Measurements from ENCODE around the gene GRID1. TPM values are rescaled to one million over a fixed set of nuclear protein-coding genes. Genes with fewer than 3 reads are reported as not detected.

The GRID1 gene
- polyA plus RNA-seq, 1 of the 3 experiments (the other 2 are of a cell fraction), result 0.13 TPM

DNA sequence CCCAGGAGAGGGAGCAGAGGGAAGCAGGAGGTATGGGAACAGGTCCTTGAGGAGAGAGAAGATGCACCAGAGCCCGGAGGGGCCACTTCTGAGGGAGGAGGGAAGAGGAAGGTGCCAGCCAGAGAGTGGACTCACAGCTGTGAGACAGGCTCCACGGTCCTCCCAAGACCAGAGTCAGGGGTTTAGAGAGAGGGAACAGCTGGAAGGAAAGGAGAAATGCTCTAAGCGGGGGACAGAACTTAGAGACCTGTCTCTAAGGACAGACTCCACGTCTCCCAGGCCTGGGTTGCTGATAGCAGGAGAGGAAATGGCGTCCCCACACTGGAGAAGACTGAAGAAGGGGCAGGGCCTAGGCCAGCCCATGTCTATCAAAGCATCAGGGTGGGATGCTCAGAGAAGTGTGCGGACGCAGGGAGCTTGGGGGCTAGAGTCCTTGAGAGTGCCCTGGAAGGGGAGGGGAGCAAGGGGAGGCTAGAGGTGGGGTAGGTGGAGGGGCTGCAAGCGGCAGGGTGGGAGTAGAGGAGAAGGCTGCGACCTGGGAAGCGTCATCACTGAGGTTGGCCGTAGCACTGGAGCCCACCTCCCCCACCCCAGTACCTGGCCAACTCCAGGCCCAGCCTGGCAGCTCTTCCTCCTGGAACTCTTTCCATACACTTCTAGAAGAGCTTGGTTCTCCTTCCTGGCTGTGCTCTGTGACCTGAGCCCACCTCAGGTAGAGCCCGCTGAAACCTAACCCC is 25.6 kb upstream of the GRID1 start (continued):
- TF ChIP-seq RXRA (IDR thresholded peaks at IDR 0.05; ENCODE audit: borderline replicate concordance, low read depth), result no peak
- no peak for TF ChIP-seq SMC3 (IDR thresholded peaks at IDR 0.05; ENCODE audit: low read depth, low read length)

DNA sequence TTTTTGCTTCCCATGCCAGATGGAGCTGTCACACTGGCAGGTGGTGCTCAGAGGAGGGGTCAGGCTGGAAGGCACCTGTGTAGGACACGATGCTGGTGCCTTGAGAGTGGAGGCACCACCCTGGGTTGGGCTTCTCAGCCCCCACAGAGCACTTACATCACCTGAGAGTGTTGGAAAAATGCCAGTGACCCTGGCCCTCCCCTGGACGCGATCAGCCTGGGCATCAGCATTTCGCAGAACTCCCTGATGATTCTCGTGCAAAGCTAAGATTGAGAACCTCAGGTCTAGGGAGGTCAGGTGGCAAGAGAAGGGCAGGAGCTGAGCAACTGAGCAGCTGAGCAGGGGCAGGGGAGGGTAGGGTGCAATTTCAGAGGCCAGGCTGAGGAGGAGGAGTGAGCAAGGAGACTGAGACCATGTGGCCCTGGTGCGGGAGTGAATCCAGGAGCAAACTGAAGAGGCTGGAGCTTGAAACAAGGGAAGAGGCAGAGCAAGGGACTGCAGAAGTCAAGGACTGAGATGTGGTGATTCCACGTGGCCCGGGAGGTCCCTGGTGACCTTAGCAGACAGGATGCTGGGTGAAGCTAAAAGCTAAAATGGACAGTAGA is 24.7 kb upstream of the GRID1 start:
- ChIA-PET POLR2A (no interaction called here), CTCF (interaction anchor here (0.5 to 3.2 kb wide), 5 partner anchors 9 to 394 kb away, joined by 3 to 12 read pairs (median 7); no protein-coding TSS in a partner anchor)
- 78% methylated on average over 8 of the region's 8 CpGs for WGBS (ENCODE audit: low lambda C conversion rate)

DNA sequence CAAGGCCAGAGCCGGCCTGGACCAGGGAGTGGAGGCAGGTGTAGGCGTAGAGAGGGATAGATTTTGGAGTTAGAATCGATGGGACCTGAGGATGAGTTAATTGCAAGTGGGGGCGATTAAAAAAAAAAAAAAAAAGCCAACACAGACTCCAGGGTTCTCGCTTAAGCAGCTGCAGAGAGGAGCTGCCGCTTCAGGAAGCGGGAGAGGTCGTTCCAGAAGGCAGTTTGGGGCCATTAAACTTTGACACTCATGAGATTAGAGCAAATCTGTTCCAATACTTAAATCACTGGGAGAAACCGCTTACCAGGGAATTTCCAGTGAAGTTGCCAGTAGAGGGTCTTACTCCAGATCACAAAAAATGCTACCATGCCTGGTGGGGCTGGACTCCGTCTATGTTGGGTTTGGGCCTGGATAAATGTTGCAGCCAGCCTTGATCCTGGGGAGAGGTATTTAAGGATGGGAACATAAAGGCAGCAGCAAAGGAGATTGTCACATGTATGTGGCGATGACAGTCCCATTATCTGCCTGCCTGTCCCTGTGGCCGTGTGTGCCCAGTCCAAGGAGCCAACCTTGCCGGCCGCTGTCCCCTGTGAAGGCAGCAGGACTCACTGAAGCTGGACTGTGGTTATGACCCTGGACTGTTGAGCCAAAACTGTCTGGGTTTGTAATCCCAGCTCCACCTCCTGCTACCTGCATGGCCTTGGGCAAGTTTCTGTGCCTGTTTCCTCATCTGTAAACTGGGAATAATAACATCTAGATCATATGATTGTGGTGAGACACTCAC is 23.9 kb upstream of the GRID1 start:
- H3K9me2 ChIP-seq, result no peaks in the 10 kb centered on the region
- POLR2A ChIA-PET, result no interaction called here
- no peaks in the 10 kb centered on the region for H4K20me1 ChIP-seq (ENCODE audit: insufficient read depth)
- no peaks in the 10 kb centered on the region for H3K36me3 ChIP-seq (replicated peaks in 1 of 2; ENCODE audit: control insufficient read depth in 1 of 2, insufficient read depth in 2 of 2, low read length in 1 of 2)
- no peaks in the 10 kb centered on the region for H3K79me2 ChIP-seq (ENCODE audit: insufficient read depth)
- H3K4me1 ChIP-seq (ENCODE audit: control insufficient read depth in 1 of 2, insufficient read depth in 2 of 2, low read depth in 1 of 2, low read length in 1 of 2), result no peaks in the 10 kb centered on the region
- WGBS (ENCODE audit: low lambda C conversion rate), result 65% methylated on average over 12 of the region's 14 CpGs
- DNase-seq, result no peak
- H3K27ac ChIP-seq (ENCODE audit: low read depth in 2 of 2, low read length in 1 of 2), result no peak overlapping the region
- no peak overlapping the region for H3K9ac ChIP-seq
- CTCF ChIA-PET, result interaction anchor here (0.6 to 3.2 kb wide), 4 partner anchors 10 to 195 kb away, joined by 3 to 12 read pairs (median 8); no protein-coding TSS in a partner anchor
- no peaks in the 10 kb centered on the region for H3K9me3 ChIP-seq
- H3K4me2 ChIP-seq, result no peak overlapping the region
- H3K4me3 ChIP-seq (ENCODE audit: low read depth in 2 of 2, low read length in 1 of 2), result no peak overlapping the region
- H3K27me3 ChIP-seq (ENCODE audit: insufficient read depth), result no peaks in the 10 kb centered on the region
- H3F3A ChIP-seq (replicated peaks; ENCODE audit: insufficient read depth), result no peaks in the 10 kb centered on the region
- no peak overlapping the region for H2AFZ ChIP-seq (ENCODE audit: low read depth)
- TF ChIP-seq, protein P1, sequence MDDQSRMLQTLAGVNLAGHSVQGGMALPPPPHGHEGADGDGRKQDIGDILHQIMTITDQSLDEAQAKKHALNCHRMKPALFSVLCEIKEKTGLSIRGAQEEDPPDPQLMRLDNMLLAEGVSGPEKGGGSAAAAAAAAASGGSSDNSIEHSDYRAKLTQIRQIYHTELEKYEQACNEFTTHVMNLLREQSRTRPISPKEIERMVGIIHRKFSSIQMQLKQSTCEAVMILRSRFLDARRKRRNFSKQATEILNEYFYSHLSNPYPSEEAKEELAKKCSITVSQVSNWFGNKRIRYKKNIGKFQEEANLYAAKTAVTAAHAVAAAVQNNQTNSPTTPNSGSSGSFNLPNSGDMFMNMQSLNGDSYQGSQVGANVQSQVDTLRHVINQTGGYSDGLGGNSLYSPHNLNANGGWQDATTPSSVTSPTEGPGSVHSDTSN (IDR thresholded peaks at IDR 0.05), result no peak
- TF ChIP-seq FOXJ3 (CRISPR knock-in tag; IDR thresholded peaks at IDR 0.05) (no peak), YY1 (IDR thresholded peaks at IDR 0.05; ENCODE audit: low read depth) (no peak), RAD21 (IDR thresholded peaks at IDR 0.05; ENCODE audit: low read length) (no peak), RFX5 (IDR thresholded peaks at IDR 0.05; ENCODE audit: low read length) (no peak), CHD2 (IDR thresholded peaks at IDR 0.05; ENCODE audit: low read length, partially characterized antibody) (no peak), FOXM1 (IDR thresholded peaks at IDR 0.05; ENCODE audit: low read depth) (no peak), FOSL2 (IDR thresholded peaks at IDR 0.05; ENCODE audit: borderline replicate concordance, low read depth) (no peak), ELF1 (IDR thresholded peaks at IDR 0.05) (no peak), RCOR1 (IDR thresholded peaks at IDR 0.05; ENCODE audit: low read length) (no peak), EZH2phosphoT487 (IDR thresholded peaks at IDR 0.05; ENCODE audit: borderline replicate concordance, low read depth) (no peak)
- TF ChIP-seq, protein P2, sequence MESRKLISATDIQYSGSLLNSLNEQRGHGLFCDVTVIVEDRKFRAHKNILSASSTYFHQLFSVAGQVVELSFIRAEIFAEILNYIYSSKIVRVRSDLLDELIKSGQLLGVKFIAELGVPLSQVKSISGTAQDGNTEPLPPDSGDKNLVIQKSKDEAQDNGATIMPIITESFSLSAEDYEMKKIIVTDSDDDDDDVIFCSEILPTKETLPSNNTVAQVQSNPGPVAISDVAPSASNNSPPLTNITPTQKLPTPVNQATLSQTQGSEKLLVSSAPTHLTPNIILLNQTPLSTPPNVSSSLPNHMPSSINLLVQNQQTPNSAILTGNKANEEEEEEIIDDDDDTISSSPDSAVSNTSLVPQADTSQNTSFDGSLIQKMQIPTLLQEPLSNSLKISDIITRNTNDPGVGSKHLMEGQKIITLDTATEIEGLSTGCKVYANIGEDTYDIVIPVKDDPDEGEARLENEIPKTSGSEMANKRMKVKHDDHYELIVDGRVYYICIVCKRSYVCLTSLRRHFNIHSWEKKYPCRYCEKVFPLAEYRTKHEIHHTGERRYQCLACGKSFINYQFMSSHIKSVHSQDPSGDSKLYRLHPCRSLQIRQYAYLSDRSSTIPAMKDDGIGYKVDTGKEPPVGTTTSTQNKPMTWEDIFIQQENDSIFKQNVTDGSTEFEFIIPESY (IDR thresholded peaks at IDR 0.05; ENCODE audit: borderline replicate concordance, low read depth), result no peak
- TF ChIP-seq, protein P3, sequence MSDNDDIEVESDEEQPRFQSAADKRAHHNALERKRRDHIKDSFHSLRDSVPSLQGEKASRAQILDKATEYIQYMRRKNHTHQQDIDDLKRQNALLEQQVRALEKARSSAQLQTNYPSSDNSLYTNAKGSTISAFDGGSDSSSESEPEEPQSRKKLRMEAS (IDR thresholded peaks at IDR 0.05; ENCODE audit: low read depth), result no peak

More for the DNA sequence above, 24.7 kb upstream of the GRID1 start:
- no peak overlapping the region for H3K4me2 ChIP-seq
- no peak overlapping the region for H3K9ac ChIP-seq
- DNase-seq, result no peak
- no peak overlapping the region for H2AFZ ChIP-seq (ENCODE audit: low read depth)
- H3K9me3 ChIP-seq, result no peaks in the 10 kb centered on the region
- H3K27ac ChIP-seq (ENCODE audit: low read depth in 2 of 2, low read length in 1 of 2), result no peak overlapping the region
- no peaks in the 10 kb centered on the region for H3K4me1 ChIP-seq (ENCODE audit: control insufficient read depth in 1 of 2, insufficient read depth in 2 of 2, low read depth in 1 of 2, low read length in 1 of 2)
- H3K79me2 ChIP-seq (ENCODE audit: insufficient read depth), result no peaks in the 10 kb centered on the region
- H3K27me3 ChIP-seq (ENCODE audit: insufficient read depth), result no peaks in the 10 kb centered on the region
- TF ChIP-seq NRF1 (IDR thresholded peaks at IDR 0.05; ENCODE audit: low read depth, low read length) (no peak), TAF1 (IDR thresholded peaks at IDR 0.05; ENCODE audit: borderline replicate concordance, low read depth, low read length) (no peak), FOXJ3 (CRISPR knock-in tag; IDR thresholded peaks at IDR 0.05) (no peak), NFIC (IDR thresholded peaks at IDR 0.05; ENCODE audit: borderline replicate concordance) (no peak), MEF2A (IDR thresholded peaks at IDR 0.05; ENCODE audit: borderline replicate concordance, low read depth) (no peak), RFX5 (IDR thresholded peaks at IDR 0.05; ENCODE audit: low read length) (no peak), FOSL2 (IDR thresholded peaks at IDR 0.05; ENCODE audit: borderline replicate concordance, low read depth) (no peak), POLR2AphosphoS5 (IDR thresholded peaks at IDR 0.05; ENCODE audit: low read depth, low read length) (no peak), CHD2 (IDR thresholded peaks at IDR 0.05; ENCODE audit: low read length, partially characterized antibody) (no peak), EP300 (IDR thresholded peaks at IDR 0.05; ENCODE audit: borderline replicate concordance in 1 of 2, low read depth in 1 of 2, low read length in 1 of 2) (no peak)
- TF ChIP-seq, protein P1 (IDR thresholded peaks at IDR 0.05), result no peak
- no peaks in the 10 kb centered on the region for H3K9me2 ChIP-seq
- H3K36me3 ChIP-seq (replicated peaks in 1 of 2; ENCODE audit: control insufficient read depth in 1 of 2, insufficient read depth in 2 of 2, low read length in 1 of 2), result no peaks in the 10 kb centered on the region
- H4K20me1 ChIP-seq (ENCODE audit: insufficient read depth), result no peaks in the 10 kb centered on the region
- H3K4me3 ChIP-seq (ENCODE audit: low read depth in 2 of 2, low read length in 1 of 2), result no peak overlapping the region
- H3F3A ChIP-seq (replicated peaks; ENCODE audit: insufficient read depth), result no peaks in the 10 kb centered on the region
